ENCODE measurements around the gene ABCB8. TPM values are rescaled to one million over a fixed set of nuclear protein-coding genes. Genes with fewer than 3 reads are reported as not detected.

ABCB8 gene
- total and polyA plus RNA-seq, 3 experiments from 2014 or later: 18.4 to 52.3 (median 49.2) TPM

- H3K4me3 Mint-ChIP-seq: peak overlapping the region; percentile 15 to 80 (median 60)
- peaks cover 0 to 4% (median 0%) of the 10 kb centered on the region in 3 donors for H3K36me3 Mint-ChIP-seq
- Histone ChIP-seq H3K27ac (ENCODE audit: low read depth, low read length) (no peak overlapping the region), H3K4me1 (ENCODE audit: insufficient read depth, low read length) (peaks cover 33% of the 10 kb centered on the region), H3K27me3 (ENCODE audit: insufficient read depth, low read length, poor library complexity, severe bottlenecking) (no peaks in the 10 kb centered on the region), H3K9me3 (ENCODE audit: low read length) (no peaks in the 10 kb centered on the region), H3K4me3 (ENCODE audit: low read length) (no peak overlapping the region), H3K36me3 (ENCODE audit: insufficient read depth, low read length) (no peaks in the 10 kb centered on the region)
- no peaks in the 10 kb centered on the region for H3K9me3 Mint-ChIP-seq
- ChIA-PET CTCF (interaction anchor here (0.9 to 4.8 kb wide), 4 partner anchors 22 to 126 kb away, joined by 3 to 25 read pairs (median 4); no protein-coding TSS in a partner anchor), POLR2A (no interaction called here)
- no peak for DNase-seq
- H3K4me1 Mint-ChIP-seq: peaks cover 25 to 35% (median 26%) of the 10 kb centered on the region in 3 donors
- peaks cover 0 to 14% of the 10 kb centered on the region in 2 donors for H3K27me3 Mint-ChIP-seq
- peak overlapping the region in 5 of 8 donors; percentile 2 to 88 (median 31) for H3K27ac Mint-ChIP-seq
Measured at GRCh38 chr7:151088856-151089699, 60.8 kb downstream of the ABCB8 start.

DNA sequence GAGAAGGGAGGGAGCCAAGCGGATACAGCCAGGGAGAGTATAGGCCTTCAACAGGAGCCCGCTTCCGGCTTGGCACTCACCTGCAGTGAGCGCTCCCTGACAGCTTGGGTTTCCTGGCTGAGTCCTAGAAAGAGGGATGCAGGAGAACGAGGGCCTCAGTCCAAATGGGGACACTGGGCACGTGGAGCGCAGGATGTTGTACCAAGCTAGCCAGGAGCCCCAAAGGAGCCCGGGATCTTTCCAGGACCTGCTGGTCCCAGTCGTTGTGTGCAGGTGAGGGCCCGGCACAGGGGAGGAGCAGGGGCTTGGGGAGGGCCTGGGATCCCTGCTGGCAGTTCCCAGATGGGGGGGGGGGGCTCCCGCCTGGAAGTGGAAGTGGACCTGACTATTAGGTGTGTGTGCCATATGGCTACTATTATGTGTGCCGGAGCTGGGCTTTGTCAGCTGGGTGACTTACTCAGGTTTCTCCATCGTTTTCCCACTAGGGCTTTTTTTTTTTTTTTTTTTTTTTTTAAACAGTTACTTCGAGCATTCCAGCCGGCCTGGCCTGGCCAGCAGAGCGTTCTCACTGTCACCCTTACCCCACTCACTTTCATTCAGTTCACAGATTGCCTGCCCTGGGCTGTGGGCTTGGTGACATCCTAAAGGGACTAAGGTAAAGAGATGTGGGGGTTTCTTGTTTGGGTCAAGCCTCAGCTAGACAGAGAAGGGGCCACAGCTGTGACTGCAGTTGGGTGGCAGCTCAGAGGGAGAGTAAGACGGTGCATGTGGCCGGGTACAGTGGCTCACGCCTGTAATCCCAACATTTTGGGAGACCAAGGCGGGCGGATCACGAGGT lies 61.9 kb downstream of the ABCB8 start:
- no peaks in the 10 kb centered on the region for H3K27me3 ChIP-seq (ENCODE audit: insufficient read depth, low read length, poor library complexity, severe bottlenecking)
- no peak overlapping the region for H3K27ac ChIP-seq (ENCODE audit: low read depth, low read length)
- H3K9me3 Mint-ChIP-seq: no peaks in the 10 kb centered on the region
- H3K36me3 Mint-ChIP-seq: peaks cover 0 to 4% (median 0%) of the 10 kb centered on the region in 3 donors
- H3K4me3 ChIP-seq (ENCODE audit: low read length): no peak overlapping the region
- peaks cover 17 to 26% (median 22%) of the 10 kb centered on the region in 3 donors for H3K4me1 Mint-ChIP-seq
- POLR2A ChIA-PET: interaction anchor here (0.6 kb wide), 1 partner anchor 628 kb away, joined by 6 read pairs; no protein-coding TSS in a partner anchor
- H3K27ac Mint-ChIP-seq: no peak overlapping the region
- DNase-seq: no peak
- no peaks in the 10 kb centered on the region for H3K9me3 ChIP-seq (ENCODE audit: low read length)
- peaks cover 0 to 10% of the 10 kb centered on the region in 2 donors for H3K27me3 Mint-ChIP-seq
- H3K36me3 ChIP-seq (ENCODE audit: insufficient read depth, low read length): no peaks in the 10 kb centered on the region
- peaks cover 29% of the 10 kb centered on the region for H3K4me1 ChIP-seq (ENCODE audit: insufficient read depth, low read length)
- CTCF ChIA-PET: interaction anchor here (1.1 to 4.8 kb wide), 4 partner anchors 9 to 127 kb away, joined by 3 to 25 read pairs (median 4); partner anchors contain the start of gene FASTK
- H3K4me3 Mint-ChIP-seq: peak overlapping the region in 1 of 7 donors; percentile 36

GRCh38 chr7:151091003-151091402 lies 62.8 kb downstream of the ABCB8 start:
- ChIA-PET CTCF (interaction anchor here (1.4 to 4.8 kb wide), 2 partner anchors 20 to 31 kb away, joined by 5 to 25 read pairs; no protein-coding TSS in a partner anchor), POLR2A (no interaction called here)
- Histone ChIP-seq H3K4me1 (ENCODE audit: insufficient read depth, low read length) (peaks cover 20% of the 10 kb centered on the region), H3K4me3 (ENCODE audit: low read length) (no peak overlapping the region), H3K36me3 (ENCODE audit: insufficient read depth, low read length) (no peaks in the 10 kb centered on the region), H3K27me3 (ENCODE audit: insufficient read depth, low read length, poor library complexity, severe bottlenecking) (no peaks in the 10 kb centered on the region), H3K9me3 (ENCODE audit: low read length) (no peaks in the 10 kb centered on the region), H3K27ac (ENCODE audit: low read depth, low read length) (no peak overlapping the region)
- H3K9me3 Mint-ChIP-seq: no peaks in the 10 kb centered on the region
- no peak overlapping the region for H3K27ac Mint-ChIP-seq
- H3K4me1 Mint-ChIP-seq: peaks cover 10 to 17% (median 15%) of the 10 kb centered on the region in 3 donors
- peaks cover 0 to 8% of the 10 kb centered on the region in 2 donors for H3K27me3 Mint-ChIP-seq
- H3K36me3 Mint-ChIP-seq: peaks cover 0 to 1% (median 0%) of the 10 kb centered on the region in 3 donors
- no peak for DNase-seq
- H3K4me3 Mint-ChIP-seq: peak overlapping the region in 1 of 7 donors; percentile 3

DNA sequence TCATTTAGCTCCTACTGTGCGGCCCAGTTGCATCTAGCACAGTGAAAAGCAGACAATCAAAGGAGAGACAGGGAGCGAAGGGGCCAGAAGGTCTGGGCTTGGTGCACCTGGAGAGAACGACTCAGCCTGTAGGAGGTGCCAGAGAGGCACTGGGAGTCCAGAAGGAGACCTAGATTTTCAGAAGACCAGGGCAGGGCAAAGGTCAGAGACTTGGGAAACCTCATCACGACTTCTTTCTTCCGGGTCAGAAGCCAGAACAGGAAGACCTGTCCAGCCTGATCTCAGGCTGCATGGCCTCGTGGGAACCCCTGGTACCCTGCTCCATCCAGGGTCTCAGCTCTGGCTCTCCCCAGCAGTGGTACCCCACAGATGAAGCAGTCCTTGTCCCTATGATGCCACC lies 63.2 kb downstream of the ABCB8 start:
- Mint-ChIP-seq H3K27me3 (peaks cover 0 to 8% of the 10 kb centered on the region in 2 donors), H3K4me1 (peaks cover 10 to 17% (median 15%) of the 10 kb centered on the region in 3 donors), H3K4me3 (peak overlapping the region in 1 of 7 donors; percentile 3), H3K27ac (no peak overlapping the region), H3K36me3 (peaks cover 0 to 1% (median 0%) of the 10 kb centered on the region in 3 donors), H3K9me3 (no peaks in the 10 kb centered on the region)
- H3K27ac ChIP-seq (ENCODE audit: low read depth, low read length): no peak overlapping the region
- no peak for DNase-seq
- peaks cover 20% of the 10 kb centered on the region for H3K4me1 ChIP-seq (ENCODE audit: insufficient read depth, low read length)
- CTCF ChIA-PET: interaction anchor here (1.4 kb wide), 1 partner anchor 31 kb away, joined by 5 read pairs; no protein-coding TSS in a partner anchor
- no peaks in the 10 kb centered on the region for H3K9me3 ChIP-seq (ENCODE audit: low read length)
- POLR2A ChIA-PET: no interaction called here
- no peak overlapping the region for H3K4me3 ChIP-seq (ENCODE audit: low read length)
- H3K27me3 ChIP-seq (ENCODE audit: insufficient read depth, low read length, poor library complexity, severe bottlenecking): no peaks in the 10 kb centered on the region
- no peaks in the 10 kb centered on the region for H3K36me3 ChIP-seq (ENCODE audit: insufficient read depth, low read length)

DNA sequence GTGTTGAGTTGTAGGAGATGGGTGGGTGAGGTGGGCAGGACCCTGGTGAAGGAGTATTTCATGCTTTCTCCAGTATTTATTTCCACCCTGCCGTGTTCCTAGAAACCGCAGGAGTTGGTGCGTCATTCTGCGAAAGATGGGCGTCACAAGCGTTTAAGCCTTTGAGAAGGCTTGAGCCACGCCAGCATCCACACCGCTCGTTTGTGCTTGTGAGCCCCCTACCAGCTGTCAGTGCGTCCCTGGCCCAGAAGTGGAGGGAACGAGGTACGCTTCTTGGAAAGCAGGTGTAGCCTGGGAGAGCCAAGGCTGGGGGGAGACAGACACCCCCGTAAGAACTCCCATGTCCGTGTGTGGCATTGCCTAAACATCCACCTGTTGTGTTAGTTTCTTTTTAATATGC lies 63.7 kb downstream of the ABCB8 start:
- Histone ChIP-seq H3K4me3 (ENCODE audit: low read length) (no peak overlapping the region), H3K9me3 (ENCODE audit: low read length) (no peaks in the 10 kb centered on the region), H3K27ac (ENCODE audit: low read depth, low read length) (no peak overlapping the region), H3K4me1 (ENCODE audit: insufficient read depth, low read length) (peaks cover 20% of the 10 kb centered on the region), H3K36me3 (ENCODE audit: insufficient read depth, low read length) (no peaks in the 10 kb centered on the region), H3K27me3 (ENCODE audit: insufficient read depth, low read length, poor library complexity, severe bottlenecking) (no peaks in the 10 kb centered on the region)
- ChIA-PET CTCF (interaction anchor here (0.9 to 1.4 kb wide), 2 partner anchors 19 to 32 kb away, joined by 3 to 5 read pairs; no protein-coding TSS in a partner anchor), POLR2A (no interaction called here)
- H3K27me3 Mint-ChIP-seq: peaks cover 0 to 8% of the 10 kb centered on the region in 2 donors
- no peaks in the 10 kb centered on the region for H3K36me3 Mint-ChIP-seq
- H3K27ac Mint-ChIP-seq: peak overlapping the region in 1 of 8 donors; percentile 46
- peaks cover 10 to 17% (median 15%) of the 10 kb centered on the region in 3 donors for H3K4me1 Mint-ChIP-seq
- H3K4me3 Mint-ChIP-seq: peak overlapping the region in 1 of 7 donors; percentile 3
- no peak for DNase-seq
- no peaks in the 10 kb centered on the region for H3K9me3 Mint-ChIP-seq

- DNase-seq: no peak
- H3K36me3 Mint-ChIP-seq: no peaks in the 10 kb centered on the region
- H3K27me3 Mint-ChIP-seq: peaks cover 0 to 1% of the 10 kb centered on the region in 2 donors
- Histone ChIP-seq H3K27me3 (ENCODE audit: insufficient read depth, low read length, poor library complexity, severe bottlenecking) (no peaks in the 10 kb centered on the region), H3K27ac (ENCODE audit: low read depth, low read length) (no peak overlapping the region), H3K4me3 (ENCODE audit: low read length) (no peak overlapping the region), H3K4me1 (ENCODE audit: insufficient read depth, low read length) (peaks cover 6% of the 10 kb centered on the region), H3K9me3 (ENCODE audit: low read length) (no peaks in the 10 kb centered on the region), H3K36me3 (ENCODE audit: insufficient read depth, low read length) (no peaks in the 10 kb centered on the region)
- no peak overlapping the region for H3K4me3 Mint-ChIP-seq
- ChIA-PET POLR2A (no interaction called here), CTCF (interaction anchor here (0.8 to 1.3 kb wide), 5 partner anchors 9 to 77 kb away, joined by 3 to 4 read pairs (median 3); no protein-coding TSS in a partner anchor)
- H3K9me3 Mint-ChIP-seq: no peaks in the 10 kb centered on the region
- H3K27ac Mint-ChIP-seq: peak overlapping the region in 1 of 8 donors; percentile 36
- peaks cover 5 to 9% (median 9%) of the 10 kb centered on the region in 3 donors for H3K4me1 Mint-ChIP-seq
Measured at GRCh38 chr7:151093748-151094147, 65.5 kb downstream of the ABCB8 start.

GRCh38 chr7:151094675-151095074 lies 66.4 kb downstream of the ABCB8 start:
- Mint-ChIP-seq H3K27me3 (no peaks in the 10 kb centered on the region), H3K27ac (no peak overlapping the region), H3K4me1 (peaks cover 0 to 3% (median under 1%) of the 10 kb centered on the region in 3 donors), H3K9me3 (no peaks in the 10 kb centered on the region), H3K4me3 (no peak overlapping the region), H3K36me3 (no peaks in the 10 kb centered on the region)
- Histone ChIP-seq H3K4me3 (ENCODE audit: low read length) (no peak overlapping the region), H3K27ac (ENCODE audit: low read depth, low read length) (no peak overlapping the region), H3K36me3 (ENCODE audit: insufficient read depth, low read length) (no peaks in the 10 kb centered on the region), H3K27me3 (ENCODE audit: insufficient read depth, low read length, poor library complexity, severe bottlenecking) (no peaks in the 10 kb centered on the region), H3K4me1 (ENCODE audit: insufficient read depth, low read length) (no peaks in the 10 kb centered on the region), H3K9me3 (ENCODE audit: low read length) (no peaks in the 10 kb centered on the region)
- no peak for DNase-seq
- POLR2A ChIA-PET: no interaction called here
- CTCF ChIA-PET: interaction anchor here (0.7 to 1.3 kb wide), 5 partner anchors 10 to 132 kb away, joined by 3 to 4 read pairs (median 3); partner anchors contain the start of gene ABCB8

Measured in CD8-positive, alpha-beta memory T cell (primary cell).